Vagina (tissue), 2 donors: Measurements from ENCODE around the gene DDX60. TPM values are rescaled to one million over a fixed set of nuclear protein-coding genes. Genes with fewer than 3 reads are reported as not detected.

ENCODE experiments used
- DNase-seq, 2 donors: peaks; one replicate each; pipeline ENCODE4 v3.0.0-alpha.2; 2017; ENCODE audit errors: extremely low spot score in 2 of 2
- H3K27ac ChIP-seq: fragments of 200-600 bp; sonication (generic); one replicate; pipeline ENCODE4 v1.5.1; 2019
- H3K27me3 ChIP-seq: fragments of 200-600 bp; sonication (generic); one replicate; pipeline ENCODE4 v1.5.1; 2019
- H3K36me3 ChIP-seq, 2 donors: fragments of 200-600 bp; sonication (generic); one replicate each; pipeline ENCODE4 v1.5.1; 2017 to 2019
- H3K4me1 ChIP-seq: fragments of 200-600 bp; sonication (generic); one replicate; pipeline ENCODE4 v1.5.1; 2019
- H3K4me3 ChIP-seq, 2 donors: fragments of 200-600 bp; sonication (generic); 1 replicate in 1 of 2; 2 replicates in 1 of 2; pipeline ENCODE4 v1.5.1; 2016 to 2019
- H3K9me3 ChIP-seq: fragments of 200-600 bp; sonication (generic); one replicate; pipeline ENCODE4 v1.5.1; 2019
- CTCF ChIP-seq, 3 experiments: fragments of 450-650 bp in 2 of 3; fragments of 200-600 bp in 1 of 3; sonication (generic) in 1 of 3; IDR thresholded peaks; one replicate each; pipeline ENCODE4 v1.5.1; 2017 to 2019; ENCODE audit warnings: antibody characterized with exemption in 3 of 3, mild to moderate bottlenecking in 2 of 3, moderate library complexity in 2 of 3
- POLR2A ChIP-seq, 2 donors: fragments of 450-650 bp; IDR thresholded peaks; one replicate each; pipeline ENCODE4 v1.6.1; 2017; ENCODE audit warnings: antibody characterized with exemption in 2 of 2, mild to moderate bottlenecking in 2 of 2, moderate library complexity in 2 of 2
- POLR2AphosphoS5 ChIP-seq, 2 donors: sonication (generic); formaldehyde crosslinking; IDR thresholded peaks; one replicate each; pipeline ENCODE4 v1.9.0; 2017; ENCODE audit warnings: antibody characterized with exemption in 2 of 2, mild to moderate bottlenecking in 2 of 2, low read depth in 1 of 2; ENCODE audit not compliant: insufficient read depth in 1 of 2
- intact Hi-C: fragments of 100-400 bp; cut with DNase I; formaldehyde crosslinking; loops from one replicate; pipeline ENCODE4 v1.15.1; 2023
- total RNA-seq: library from RNA; depleted of rRNA; stranded (reverse); fragments of >200 nt; gene quantifications from one replicate; pipeline ENCODE4 v1.2.3, GENCODE V29; 2016

DDX60 gene
- total RNA-seq, 1 donor from 2014 or later = 7.4 TPM

GRCh38 chr4:168360271-168360670, 41.7 kb upstream of the DDX60 start:
- H3K4me1 ChIP-seq = no peaks in the 10 kb centered on the region
- peaks cover 0 to 10% of the 10 kb centered on the region in 2 donors for H3K36me3 ChIP-seq
- H3K4me3 ChIP-seq = no peak overlapping the region
- DNase-seq = no peak
- TF ChIP-seq POLR2A (IDR thresholded peaks at IDR 0.05) (no peak), CTCF (IDR thresholded peaks at IDR 0.05) (no peak), POLR2AphosphoS5 (IDR thresholded peaks at IDR 0.05; ENCODE audit: insufficient read depth in 1 of 2, low read depth in 1 of 2) (no peak)
- no peak overlapping the region for H3K27ac ChIP-seq
- H3K27me3 ChIP-seq = no peaks in the 10 kb centered on the region
- no peaks in the 10 kb centered on the region for H3K9me3 ChIP-seq
- intact Hi-C loops = no loop called here

GRCh38 chr4:168357941-168358340, 39.4 kb upstream of the DDX60 start:
- TF ChIP-seq POLR2A (IDR thresholded peaks at IDR 0.05) (no peak), POLR2AphosphoS5 (IDR thresholded peaks at IDR 0.05; ENCODE audit: insufficient read depth in 1 of 2, low read depth in 1 of 2) (no peak), CTCF (IDR thresholded peaks at IDR 0.05) (no peak)
- DNase-seq = no peak
- no peak overlapping the region for H3K27ac ChIP-seq
- H3K4me1 ChIP-seq = no peaks in the 10 kb centered on the region
- H3K36me3 ChIP-seq = peaks cover 0 to 10% of the 10 kb centered on the region in 2 donors
- no peaks in the 10 kb centered on the region for H3K27me3 ChIP-seq
- H3K4me3 ChIP-seq = no peak overlapping the region
- intact Hi-C loops = no loop called here
- no peaks in the 10 kb centered on the region for H3K9me3 ChIP-seq

- H3K27me3 ChIP-seq = no peaks in the 10 kb centered on the region
- intact Hi-C loops = no loop called here
Observed at GRCh38 chr4:168353746-168354145, 35.2 kb upstream of the DDX60 start.

GRCh38 chr4:168337550-168337940, 19.0 kb upstream of the DDX60 start:
- no peaks in the 10 kb centered on the region for H3K36me3 ChIP-seq
- no peaks in the 10 kb centered on the region for H3K4me1 ChIP-seq
- no peak for DNase-seq
- no peak overlapping the region for H3K4me3 ChIP-seq
- H3K27me3 ChIP-seq = no peaks in the 10 kb centered on the region
- TF ChIP-seq POLR2AphosphoS5 (IDR thresholded peaks at IDR 0.05; ENCODE audit: insufficient read depth in 1 of 2, low read depth in 1 of 2) = no peak
- no peak for TF ChIP-seq POLR2A (IDR thresholded peaks at IDR 0.05)
- TF ChIP-seq CTCF (IDR thresholded peaks at IDR 0.05) = no peak
- intact Hi-C loops = no loop called here
- no peaks in the 10 kb centered on the region for H3K9me3 ChIP-seq
- H3K27ac ChIP-seq = no peak overlapping the region

More at GRCh38 chr4:168353746-168354145, 35.2 kb upstream of the DDX60 start:
- Histone ChIP-seq H3K9me3 (no peaks in the 10 kb centered on the region), H3K27ac (no peak overlapping the region), H3K4me3 (no peak overlapping the region), H3K4me1 (no peaks in the 10 kb centered on the region), H3K36me3 (peaks cover 0 to under 1% of the 10 kb centered on the region in 2 donors)
- no peak for TF ChIP-seq POLR2AphosphoS5 (IDR thresholded peaks at IDR 0.05; ENCODE audit: insufficient read depth in 1 of 2, low read depth in 1 of 2)
- TF ChIP-seq POLR2A (IDR thresholded peaks at IDR 0.05) = no peak
- no peak for TF ChIP-seq CTCF (IDR thresholded peaks at IDR 0.05)
- DNase-seq = no peak

- Histone ChIP-seq H3K4me3 (no peak overlapping the region), H3K27ac (no peak overlapping the region), H3K4me1 (no peaks in the 10 kb centered on the region), H3K36me3 (no peaks in the 10 kb centered on the region), H3K9me3 (no peaks in the 10 kb centered on the region), H3K27me3 (no peaks in the 10 kb centered on the region)
- DNase-seq = no peak
- intact Hi-C loops = no loop called here
- TF ChIP-seq POLR2A (IDR thresholded peaks at IDR 0.05) (no peak), POLR2AphosphoS5 (IDR thresholded peaks at IDR 0.05; ENCODE audit: insufficient read depth in 1 of 2, low read depth in 1 of 2) (no peak), CTCF (IDR thresholded peaks at IDR 0.05) (no peak)
Observed at GRCh38 chr4:168336837-168337549, 18.4 kb upstream of the DDX60 start.
